Thoracic aorta (tissue), 2 donors: Measurements from ENCODE around the gene UBE2F. TPM values are rescaled to one million over a fixed set of nuclear protein-coding genes. Genes with fewer than 3 reads are reported as not detected.

Experiments used
- ATAC-seq: fragments of 150-250 bp; one replicate; pipeline ENCODE4 v1.8.0; 2017; ENCODE audit warnings: low read depth; ENCODE audit not compliant: insufficient number of reproducible peaks, low FRiP score
- DNase-seq: peaks from one replicate; pipeline ENCODE4 v3.0.0-alpha.2; 2020; ENCODE audit warnings: low spot score
- H3K27ac ChIP-seq, 2 donors: fragments of 200-600 bp; sonication (generic); 1 replicate in 1 of 2; 2 replicates in 1 of 2; pipeline ENCODE4 v1.5.1; 2016; ENCODE audit warnings: mild to moderate bottlenecking in 2 of 2, moderate library complexity in 2 of 2
- H3K27me3 ChIP-seq: fragments of 200-600 bp; sonication (generic); replicated peaks from 2 replicates; pipeline ENCODE4 v1.6.0; 2016; ENCODE audit warnings: mild to moderate bottlenecking; ENCODE audit not compliant: insufficient read depth
- H3K36me3 ChIP-seq: fragments of 200-600 bp; sonication (generic); one replicate; pipeline ENCODE4 v1.5.1; 2016
- H3K4me1 ChIP-seq, 2 donors: fragments of 200-600 bp; sonication (generic); 1 replicate in 1 of 2; 2 replicates in 1 of 2; pipeline versions ENCODE4 v1.5.1 to v1.6.0; 2016; ENCODE audit warnings: low read depth in 2 of 2, mild to moderate bottlenecking in 1 of 2; ENCODE audit not compliant: control insufficient read depth in 1 of 2
- H3K4me3 ChIP-seq: fragments of 200-600 bp; sonication (generic); 2 replicates; pipeline ENCODE4 v1.5.1; 2016; ENCODE audit warnings: mild to moderate bottlenecking
- H3K9me3 ChIP-seq: fragments of 200-600 bp; sonication (generic); 2 replicates; pipeline ENCODE4 v1.5.1; 2016
- total RNA-seq, 2 donors: library from RNA; depleted of rRNA; stranded (reverse); fragments of >200 nt; gene quantifications; one replicate each; pipeline versions ENCODE4 v1.1.0 to v1.2.3, GENCODE V29; 2016
- TF ChIP-seq, protein P1 (sequence below): fragments of 200-600 bp; sonication (generic); IDR thresholded peaks from one replicate; pipeline ENCODE4 v1.5.1; 2019; ENCODE audit warnings: antibody characterized with exemption

The UBE2F gene
- total RNA-seq, 2 donors from 2014 or later, result 51.9 to 69.3 TPM

DNA sequence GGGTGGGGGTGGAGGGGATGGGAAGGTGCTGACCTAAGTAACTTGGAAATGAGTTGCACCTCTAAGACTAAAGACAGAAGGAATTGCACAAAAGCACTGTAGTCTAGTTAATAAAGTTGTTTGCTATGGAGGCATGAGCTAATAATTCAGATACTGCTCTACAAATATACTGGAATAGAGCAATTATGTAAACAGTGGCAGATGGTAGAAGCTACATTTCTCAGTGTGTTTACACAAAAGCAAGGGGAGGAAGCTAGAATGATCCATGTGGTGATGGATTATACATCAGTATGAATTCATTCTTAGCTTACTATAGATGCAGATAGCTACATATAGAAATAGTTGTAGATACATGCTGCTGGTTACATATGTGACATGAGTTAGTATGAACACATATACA lies 27.6 kb upstream of the UBE2F start:
- Histone ChIP-seq H3K9me3 (no peaks in the 10 kb centered on the region), H3K27ac (no peak overlapping the region), H3K4me1 (no peaks in the 10 kb centered on the region), H3K4me3 (no peak overlapping the region), H3K36me3 (no peaks in the 10 kb centered on the region), H3K27me3 (no peaks in the 10 kb centered on the region)
- ATAC-seq (no peak), DNase-seq (no peak)
- TF ChIP-seq, protein P1, sequence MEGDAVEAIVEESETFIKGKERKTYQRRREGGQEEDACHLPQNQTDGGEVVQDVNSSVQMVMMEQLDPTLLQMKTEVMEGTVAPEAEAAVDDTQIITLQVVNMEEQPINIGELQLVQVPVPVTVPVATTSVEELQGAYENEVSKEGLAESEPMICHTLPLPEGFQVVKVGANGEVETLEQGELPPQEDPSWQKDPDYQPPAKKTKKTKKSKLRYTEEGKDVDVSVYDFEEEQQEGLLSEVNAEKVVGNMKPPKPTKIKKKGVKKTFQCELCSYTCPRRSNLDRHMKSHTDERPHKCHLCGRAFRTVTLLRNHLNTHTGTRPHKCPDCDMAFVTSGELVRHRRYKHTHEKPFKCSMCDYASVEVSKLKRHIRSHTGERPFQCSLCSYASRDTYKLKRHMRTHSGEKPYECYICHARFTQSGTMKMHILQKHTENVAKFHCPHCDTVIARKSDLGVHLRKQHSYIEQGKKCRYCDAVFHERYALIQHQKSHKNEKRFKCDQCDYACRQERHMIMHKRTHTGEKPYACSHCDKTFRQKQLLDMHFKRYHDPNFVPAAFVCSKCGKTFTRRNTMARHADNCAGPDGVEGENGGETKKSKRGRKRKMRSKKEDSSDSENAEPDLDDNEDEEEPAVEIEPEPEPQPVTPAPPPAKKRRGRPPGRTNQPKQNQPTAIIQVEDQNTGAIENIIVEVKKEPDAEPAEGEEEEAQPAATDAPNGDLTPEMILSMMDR, result no peak

DNA sequence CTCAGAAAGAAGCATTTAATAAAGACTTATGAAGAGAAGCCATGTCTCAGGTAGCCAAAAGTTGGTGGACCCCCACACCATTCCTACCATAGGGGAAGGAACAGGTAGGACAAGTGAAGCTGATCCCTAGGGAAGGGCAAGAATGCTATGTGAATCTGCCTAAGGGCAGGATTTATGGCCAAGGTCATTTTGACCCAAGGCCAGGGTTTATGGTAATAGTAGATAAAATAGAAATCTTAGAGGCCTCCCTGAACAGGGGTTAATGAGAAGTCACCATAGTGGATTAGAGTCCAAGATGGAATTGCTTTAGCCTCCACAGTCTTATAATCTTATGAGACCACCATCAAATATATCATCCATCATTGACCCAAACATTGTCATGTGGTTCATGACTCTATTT lies 26.0 kb upstream of the UBE2F start:
- Histone ChIP-seq H3K4me1 (no peaks in the 10 kb centered on the region), H3K27ac (no peak overlapping the region), H3K4me3 (no peak overlapping the region), H3K9me3 (no peaks in the 10 kb centered on the region), H3K36me3 (no peaks in the 10 kb centered on the region), H3K27me3 (no peaks in the 10 kb centered on the region)
- ATAC-seq, result no peak
- TF ChIP-seq, protein P1, result no peak
- DNase-seq, result no peak

DNA sequence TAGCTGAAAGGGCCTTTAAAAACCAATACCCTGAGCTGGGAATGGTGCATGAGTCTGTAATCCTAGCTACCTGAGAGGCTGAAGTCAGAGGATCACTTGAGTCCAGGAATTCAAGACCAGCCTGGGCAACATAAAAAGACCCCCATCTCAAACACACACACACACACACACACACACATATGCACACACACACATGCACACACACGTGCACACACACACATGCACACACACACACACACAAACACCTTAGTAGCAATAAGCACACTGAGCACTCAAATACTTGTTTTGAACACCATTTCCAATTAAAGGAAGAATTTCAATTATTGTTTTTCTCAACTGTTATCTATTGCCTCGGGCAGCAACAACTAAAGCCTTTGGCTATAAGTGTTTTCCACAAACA lies 25.6 kb upstream of the UBE2F start:
- Histone ChIP-seq H3K9me3 (no peaks in the 10 kb centered on the region), H3K27ac (no peak overlapping the region), H3K36me3 (no peaks in the 10 kb centered on the region), H3K4me3 (no peak overlapping the region), H3K4me1 (no peaks in the 10 kb centered on the region), H3K27me3 (no peaks in the 10 kb centered on the region)
- ATAC-seq (no peak), DNase-seq (no peak)
- TF ChIP-seq, protein P1, result no peak

DNA sequence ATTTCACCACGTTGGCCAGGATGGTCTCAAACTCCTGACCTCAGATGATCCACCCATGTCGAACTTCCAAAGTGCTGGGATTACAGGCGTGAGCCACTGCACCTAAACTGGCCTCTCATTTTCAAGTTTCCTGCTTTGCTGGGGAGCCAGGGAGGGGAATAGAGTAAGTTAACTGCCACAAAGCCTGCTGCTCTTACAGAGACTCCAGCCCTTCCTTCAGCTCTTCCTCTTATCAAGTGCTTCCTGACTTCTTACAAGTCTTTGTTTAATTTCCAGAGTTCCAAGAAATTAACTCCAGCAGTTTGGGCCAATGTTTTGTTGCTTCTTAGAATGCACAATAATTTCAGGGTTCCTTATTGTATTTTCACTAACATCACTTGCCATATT lies 24.3 kb upstream of the UBE2F start:
- no peaks in the 10 kb centered on the region for H3K27me3 ChIP-seq
- H3K9me3 ChIP-seq, result no peaks in the 10 kb centered on the region
- DNase-seq, result no peak
- no peaks in the 10 kb centered on the region for H3K36me3 ChIP-seq
- no peak overlapping the region for H3K4me3 ChIP-seq
- ATAC-seq, result no peak
- no peaks in the 10 kb centered on the region for H3K4me1 ChIP-seq
- TF ChIP-seq, protein P1, result no peak
- H3K27ac ChIP-seq, result no peak overlapping the region

DNA sequence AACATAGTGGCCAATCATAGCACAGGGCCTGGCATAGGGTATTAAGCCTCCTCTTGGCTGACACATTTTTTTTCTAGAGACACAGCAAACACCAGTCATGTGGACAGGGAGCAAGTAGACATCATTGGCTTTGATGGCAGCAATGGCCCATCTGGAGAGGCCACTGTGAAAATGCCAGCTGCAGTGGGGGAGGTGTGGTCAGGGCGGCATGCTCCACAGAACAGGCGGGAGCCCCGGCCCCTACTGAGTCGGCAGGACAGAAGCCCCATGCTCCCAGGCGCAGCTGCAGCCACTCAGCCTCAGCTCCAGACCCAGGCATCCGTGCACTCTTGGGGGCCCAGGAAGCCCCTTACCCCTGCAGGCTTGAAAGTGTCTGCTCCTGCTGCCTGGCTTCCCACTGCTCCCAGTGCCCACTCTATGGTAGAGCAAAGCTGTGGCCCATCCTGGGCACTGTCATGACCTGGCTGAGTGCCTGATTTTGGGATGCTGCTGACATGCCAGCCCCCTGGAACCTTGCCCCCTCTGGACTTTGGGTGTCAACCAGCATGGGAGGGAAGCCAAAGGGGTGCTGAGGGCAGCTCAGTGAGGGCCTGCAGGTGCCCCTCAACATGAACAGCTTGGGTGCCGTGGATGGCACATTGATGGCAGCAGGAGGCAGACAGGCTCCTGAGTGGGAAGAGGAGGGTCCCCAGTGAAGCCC lies 23.3 kb upstream of the UBE2F start:
- ATAC-seq, result no peak
- Histone ChIP-seq H3K36me3 (no peaks in the 10 kb centered on the region), H3K9me3 (no peaks in the 10 kb centered on the region), H3K27me3 (no peaks in the 10 kb centered on the region), H3K4me1 (no peaks in the 10 kb centered on the region), H3K4me3 (no peak overlapping the region), H3K27ac (no peak overlapping the region)
- no peak for DNase-seq
- TF ChIP-seq, protein P1, result no peak
